Nucleus accumbens (tissue), 56 donors: Measurements from ENCODE around the gene NDST1.

Experiments
- DNase-seq, 56 donors: peaks; one replicate each; lab custom pipeline; 2025; lab: John Stamatoyannopoulos, UW

The NDST1 gene

DNA sequence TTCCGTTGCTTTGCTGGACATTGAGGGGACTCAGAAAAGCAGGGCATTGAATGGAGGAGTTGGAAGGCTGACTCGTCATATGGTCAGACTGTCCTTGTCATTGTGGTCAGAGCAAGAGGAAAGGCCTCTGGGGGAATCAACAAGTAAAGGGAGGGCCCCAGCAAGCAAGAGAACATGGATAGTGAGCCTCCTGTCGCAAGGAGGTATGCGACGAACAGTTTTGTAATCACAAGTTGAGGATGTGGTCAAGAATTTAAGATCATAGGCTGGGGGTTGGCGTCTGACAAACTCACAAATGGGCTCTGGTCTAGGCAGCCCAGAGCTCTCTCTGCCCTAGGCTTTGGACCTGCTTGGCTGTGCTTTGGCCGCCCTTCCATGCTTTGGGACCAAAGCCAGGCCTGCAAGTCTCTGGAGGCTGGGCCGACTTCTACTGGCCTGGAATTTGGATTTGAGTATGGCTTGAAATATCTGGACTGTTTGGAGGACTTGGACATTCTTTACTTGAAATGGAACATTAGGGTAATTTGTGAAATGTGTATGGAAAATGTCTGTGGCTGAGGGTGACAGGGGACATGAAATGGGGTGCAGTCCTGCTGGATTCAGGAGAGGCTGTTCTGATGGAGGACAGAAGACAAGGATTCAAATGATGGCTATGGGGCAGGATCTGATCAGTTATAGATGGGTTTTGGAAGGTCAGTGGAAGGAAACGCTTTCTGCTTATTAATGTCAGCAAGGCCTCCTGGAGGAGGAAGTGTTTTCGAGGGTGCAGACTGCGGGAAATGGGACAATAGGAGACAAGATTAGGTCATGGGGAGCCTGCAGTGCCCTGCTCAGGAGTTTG lies 19.2 kb upstream of the NDST1 start:
- DNase-seq, result peak in 35 of 56 donors; percentile 20 to 76 (median 51)

DNA sequence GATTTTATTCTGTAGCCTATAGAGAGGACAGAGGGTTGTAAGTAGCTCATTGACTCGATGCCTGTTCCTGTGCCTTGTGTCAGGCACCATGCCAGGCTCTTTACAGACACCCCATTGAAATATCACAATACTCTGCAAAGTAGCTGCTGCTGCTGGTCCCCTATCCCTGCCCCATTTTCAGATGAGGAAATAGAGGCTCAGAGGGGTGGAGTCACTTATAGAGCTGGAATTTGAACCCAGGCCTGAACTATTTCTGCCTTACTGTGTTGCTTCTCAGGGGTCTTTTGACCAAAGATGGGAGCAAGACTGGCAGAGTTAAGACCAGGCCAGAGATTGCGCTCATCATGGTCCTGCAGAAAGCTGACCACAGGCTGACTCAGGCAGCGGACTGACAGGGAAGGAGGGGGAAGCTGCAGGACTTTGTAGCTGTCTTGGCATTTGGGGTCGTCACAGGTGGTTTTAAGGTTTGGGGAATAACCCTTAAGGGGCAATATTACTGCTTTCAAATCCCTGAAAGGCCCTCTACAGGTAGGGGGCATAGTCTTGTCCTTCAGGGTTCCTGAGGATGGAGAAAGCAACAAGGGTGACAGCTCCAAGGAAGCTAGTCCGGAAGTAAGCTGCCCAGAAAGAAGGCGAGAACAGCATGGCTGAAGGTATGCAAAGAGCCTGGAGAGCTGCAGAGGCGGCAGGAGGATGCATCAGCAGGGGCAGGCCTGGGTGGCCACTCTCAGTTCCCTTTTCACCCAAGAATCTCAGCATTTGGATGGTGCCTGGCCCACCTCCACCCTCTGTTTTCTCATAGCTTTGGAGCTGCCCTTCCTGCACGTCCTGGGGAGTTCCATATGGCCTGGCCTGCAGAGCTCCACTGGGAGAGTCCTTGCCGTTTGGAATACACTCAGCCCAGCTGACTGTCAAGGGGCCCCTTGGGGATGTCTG lies 18.3 kb upstream of the NDST1 start:
- DNase-seq, result peak in 33 of 56 donors; percentile 20 to 75 (median 57)

- DNase-seq, result no peak
Observed at GRCh38 chr5:150490296-150490669, 17.6 kb upstream of the NDST1 start.

GRCh38 chr5:150490754-150491153 lies 17.2 kb upstream of the NDST1 start:
- DNase-seq, result no peak

GRCh38 chr5:150491876-150492275 lies 16.1 kb upstream of the NDST1 start:
- no peak for DNase-seq

GRCh38 chr5:150492621-150493020 lies 15.3 kb upstream of the NDST1 start:
- DNase-seq, result no peak

GRCh38 chr5:150496098-150496497 lies 11.8 kb upstream of the NDST1 start:
- no peak for DNase-seq

GRCh38 chr5:150496534-150496933 lies 11.4 kb upstream of the NDST1 start:
- DNase-seq, result no peak

- DNase-seq, result peak in 39 of 56 donors; percentile 32 to 89 (median 66)
Observed at GRCh38 chr5:150497274-150497988, 10.5 kb upstream of the NDST1 start.

DNA sequence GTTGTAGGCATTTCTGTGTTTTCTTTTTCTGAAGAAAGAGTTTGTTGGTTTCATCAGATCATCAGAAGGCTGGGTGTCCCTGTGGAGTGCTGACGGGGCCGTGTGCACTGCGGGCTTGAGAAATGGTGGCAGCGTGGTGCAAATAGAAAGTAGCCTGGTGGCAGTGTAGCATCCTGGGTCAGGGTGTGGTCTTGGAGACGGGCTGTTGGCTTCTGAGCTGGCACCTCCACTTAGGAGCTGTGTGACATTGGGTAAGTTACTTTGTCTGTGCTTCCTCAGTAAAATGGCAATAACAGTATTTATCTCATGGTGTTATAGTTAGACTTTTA lies 10.0 kb upstream of the NDST1 start:
- peak in 1 of 56 donors; percentile 17 for DNase-seq

DNA sequence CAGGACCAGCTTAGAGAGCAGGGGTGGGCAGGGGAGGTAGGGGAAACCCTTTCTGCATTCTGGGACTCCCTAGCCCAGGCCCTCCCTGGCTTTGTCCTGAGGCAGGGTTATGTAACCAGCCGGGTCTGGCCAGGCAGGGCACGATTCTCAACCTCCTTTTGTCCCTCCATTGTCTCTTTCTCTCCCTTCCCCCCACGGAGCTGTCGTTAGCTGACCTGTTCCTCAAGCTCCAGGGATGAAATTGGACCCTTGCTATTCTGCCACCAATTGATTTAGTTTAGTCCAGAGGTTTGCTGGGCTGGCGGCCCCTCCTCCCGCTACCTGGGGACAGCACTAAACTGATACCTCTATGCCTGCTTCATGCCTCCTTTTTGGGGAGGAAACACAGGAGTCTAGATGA lies 9.4 kb upstream of the NDST1 start:
- DNase-seq, result peak in 21 of 56 donors; percentile 17 to 66 (median 42)

DNA sequence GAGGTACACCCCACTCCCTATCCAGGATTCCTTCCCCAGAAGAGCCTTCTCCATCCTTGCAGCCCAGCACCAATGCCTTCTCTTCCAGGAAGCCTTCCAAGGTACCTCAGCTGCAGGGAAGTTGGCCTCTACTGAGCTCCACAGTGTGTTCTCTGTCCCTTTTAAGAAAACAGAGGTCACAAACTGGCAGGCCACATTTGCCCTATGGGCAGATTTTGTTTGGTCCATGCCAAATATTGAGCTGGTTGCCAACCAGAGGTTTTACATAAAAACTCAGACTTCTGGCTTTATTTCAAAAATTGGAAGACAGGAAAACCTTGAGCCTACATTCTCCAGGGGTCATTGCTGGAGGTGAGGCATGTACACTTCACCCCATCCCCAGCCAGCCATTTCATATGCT lies 9.0 kb upstream of the NDST1 start:
- DNase-seq, result no peak

DNA sequence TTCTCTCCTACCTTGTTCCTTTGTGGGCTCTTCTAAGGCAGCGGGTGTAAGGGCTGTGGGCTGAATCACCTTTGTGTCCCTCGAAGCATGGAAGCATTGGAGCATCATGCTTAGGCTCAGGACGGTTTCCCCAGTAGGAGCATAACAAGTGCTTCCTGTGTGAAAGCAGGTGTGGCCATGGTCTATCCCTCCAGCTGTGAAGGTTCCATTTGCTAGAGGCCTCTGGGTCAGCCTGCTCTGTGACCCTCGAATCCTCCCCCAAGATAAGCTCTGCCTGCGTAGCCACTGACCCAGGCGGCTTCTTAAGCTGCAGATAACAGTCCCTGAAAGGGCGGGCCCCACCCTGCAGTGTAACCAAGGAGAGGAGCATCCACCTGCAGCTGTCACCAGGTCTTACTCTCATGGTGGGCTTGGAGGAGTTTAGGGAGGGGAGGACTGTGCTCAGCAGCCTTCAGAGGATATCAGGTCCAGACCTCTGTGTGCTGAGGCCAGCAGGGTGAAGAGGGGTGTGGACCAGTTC lies 8.4 kb upstream of the NDST1 start:
- no peak for DNase-seq

GRCh38 chr5:150500328-150500841 lies 7.5 kb upstream of the NDST1 start:
- DNase-seq, result no peak

GRCh38 chr5:150500905-150501304 lies 7.0 kb upstream of the NDST1 start:
- peak in 34 of 56 donors; percentile 33 to 83 (median 61) for DNase-seq

DNA sequence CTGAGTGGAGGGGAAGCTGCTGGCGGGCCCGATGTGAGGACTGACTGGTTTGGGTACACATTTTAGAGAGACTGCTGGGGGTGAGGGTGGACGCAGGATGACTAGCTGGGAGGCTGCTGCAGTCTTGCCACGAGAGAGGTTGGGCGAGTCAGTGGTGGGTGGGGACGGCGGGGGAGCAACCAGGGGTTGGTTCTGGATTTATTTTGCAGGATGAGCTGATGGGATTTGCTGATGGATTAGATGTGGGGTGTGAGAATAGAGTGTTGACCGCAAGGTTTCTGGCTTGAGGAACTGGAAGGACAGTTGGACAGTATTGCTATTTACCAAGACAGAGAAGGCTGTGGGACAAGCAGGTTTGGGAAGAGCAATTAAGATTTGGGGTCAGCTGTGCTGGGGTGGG lies 5.8 kb upstream of the NDST1 start:
- DNase-seq, result peak in 7 of 56 donors; percentile 25 to 50 (median 36)

- DNase-seq, result no peak
Observed at GRCh38 chr5:150502847-150503246, 5.1 kb upstream of the NDST1 start.

- DNase-seq, result no peak
Observed at GRCh38 chr5:150503386-150503785, 4.5 kb upstream of the NDST1 start.

DNA sequence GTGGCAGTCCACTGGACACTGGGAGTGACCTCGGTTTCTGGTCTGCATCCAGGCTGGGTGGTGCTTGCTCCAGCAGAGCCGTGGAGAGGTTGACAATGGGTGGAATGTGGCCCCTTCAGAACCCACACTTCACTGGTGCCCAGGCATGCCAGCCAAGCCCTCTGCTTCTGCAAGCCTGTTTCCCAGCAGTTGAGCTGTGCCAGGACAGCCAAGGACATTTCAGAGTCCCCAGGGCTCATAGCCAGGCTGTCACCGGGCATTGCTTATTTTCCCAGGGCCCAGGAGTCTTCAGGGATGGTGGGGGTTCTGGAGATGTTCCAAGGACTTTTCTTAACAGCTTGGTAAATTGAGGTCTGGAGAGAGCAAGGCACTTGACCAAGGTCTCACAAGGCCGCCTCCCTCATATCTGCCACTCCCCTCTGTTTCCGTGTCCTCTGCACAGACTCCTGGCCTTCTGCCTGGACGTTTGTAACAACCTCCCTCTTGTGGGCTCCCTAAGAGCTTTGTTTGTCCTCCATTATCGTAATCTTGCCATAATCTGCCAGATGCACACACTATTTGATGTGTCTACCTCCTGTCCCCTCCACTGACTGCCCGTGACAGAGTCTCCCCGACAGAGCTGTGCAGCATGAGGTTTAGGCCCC lies 3.8 kb upstream of the NDST1 start:
- DNase-seq, result peak in 48 of 56 donors; percentile 35 to 87 (median 65)

GRCh38 chr5:150505041-150505511 lies 2.9 kb upstream of the NDST1 start:
- no peak for DNase-seq
